T-helper 1 cell treated with Interleukin-12 subunit alpha and Interleukin-12 subunit beta and Interleukin-4 antibody, amounts not matched to agents 30 μg/mL and 1 μg/mL, for 36 hours (primary cell): ENCODE results near the gene MCM8.
A peak's percentile ranks its signal among the peaks of the same experiment; 100 is the strongest.

ENCODE experiments used
- H3K27ac Mint-ChIP-seq: one replicate; pipeline ENCODE4 v1.8.0; 2021; ENCODE audit warnings: mild to moderate bottlenecking, mixed read lengths
- H3K27me3 Mint-ChIP-seq: one replicate; pipeline ENCODE4 v1.8.0; 2021; ENCODE audit warnings: low read depth, mixed read lengths
- H3K36me3 Mint-ChIP-seq: one replicate; pipeline ENCODE4 v1.8.0; 2021; ENCODE audit warnings: low read depth, mixed read lengths
- H3K4me1 Mint-ChIP-seq: one replicate; pipeline ENCODE4 v1.8.0; 2021; ENCODE audit warnings: low read depth, mixed read lengths
- H3K4me3 Mint-ChIP-seq: one replicate; pipeline ENCODE4 v1.8.0; 2021; ENCODE audit warnings: mild to moderate bottlenecking, moderate library complexity, mixed read lengths
- H3K9me3 Mint-ChIP-seq: one replicate; pipeline ENCODE4 v1.8.0; 2021; ENCODE audit warnings: mixed read lengths

Gene MCM8

DNA sequence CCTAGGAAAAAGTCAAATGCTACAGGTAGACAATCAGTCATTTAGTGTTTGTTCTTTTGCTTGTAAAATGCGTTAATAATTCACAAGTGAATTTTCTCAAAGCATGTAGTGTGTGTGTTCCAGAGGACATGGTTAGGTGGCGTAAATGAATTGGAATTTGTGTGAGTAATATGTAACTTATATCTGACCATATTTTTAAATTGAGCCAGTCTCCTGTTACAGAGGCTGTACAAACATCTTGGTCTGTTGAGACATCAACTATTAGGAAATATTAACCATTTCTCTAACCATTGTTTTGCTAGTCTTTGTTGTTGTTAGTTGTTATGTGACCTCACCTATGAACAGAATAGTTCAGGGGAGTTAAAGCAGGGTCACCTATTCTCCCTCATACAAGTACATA, 22.7 kb downstream of the MCM8 start:
- Mint-ChIP-seq H3K4me3 (no peak overlapping the region), H3K36me3 (peaks cover 1% of the 10 kb centered on the region), H3K27me3 (no peaks in the 10 kb centered on the region), H3K27ac (no peak overlapping the region), H3K9me3 (no peaks in the 10 kb centered on the region), H3K4me1 (peaks cover 2% of the 10 kb centered on the region)

DNA sequence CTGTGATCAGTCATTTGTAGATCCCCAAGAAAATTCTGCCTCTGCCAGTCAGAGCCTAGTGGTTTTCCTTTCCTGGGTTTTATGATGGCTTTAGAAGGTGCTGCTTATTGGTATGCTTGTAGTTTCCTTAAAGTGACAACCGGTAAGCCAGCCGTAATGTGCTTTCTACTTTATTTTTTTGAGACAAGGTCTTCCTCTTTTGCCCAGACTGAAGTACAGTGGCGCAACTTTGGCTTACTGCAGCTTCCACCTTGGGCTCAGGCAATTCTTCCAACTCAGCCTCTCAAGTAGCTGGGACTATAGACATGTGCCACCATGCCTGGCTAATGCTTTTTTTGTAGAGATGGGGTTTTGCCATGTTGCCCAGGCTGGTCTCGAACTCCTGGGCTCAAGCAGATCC, 23.5 kb downstream of the MCM8 start:
- Mint-ChIP-seq H3K4me3 (no peak overlapping the region), H3K4me1 (peaks cover 2% of the 10 kb centered on the region), H3K9me3 (no peaks in the 10 kb centered on the region), H3K36me3 (peaks cover 1% of the 10 kb centered on the region), H3K27me3 (no peaks in the 10 kb centered on the region), H3K27ac (no peak overlapping the region)

DNA sequence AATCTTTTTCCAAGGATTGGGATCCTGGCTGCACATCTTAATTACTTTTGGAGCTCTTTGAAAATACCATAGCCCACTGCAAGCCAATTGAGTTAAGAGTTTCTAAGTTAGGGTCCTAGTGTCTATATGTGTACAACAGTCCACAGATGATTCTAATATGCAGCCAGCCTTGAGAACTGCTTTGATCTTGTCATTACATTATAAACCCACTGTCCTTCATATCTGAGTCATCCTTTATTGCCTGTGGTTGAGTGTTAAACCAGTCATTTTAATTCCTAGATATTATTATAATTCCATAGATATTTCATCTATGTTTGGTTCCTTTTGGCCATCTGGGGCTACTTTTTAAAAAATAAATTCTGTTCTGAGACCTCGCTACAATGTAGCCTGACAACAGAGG, 24.1 kb downstream of the MCM8 start:
- Mint-ChIP-seq H3K27me3 (no peaks in the 10 kb centered on the region), H3K36me3 (peaks cover 6% of the 10 kb centered on the region), H3K4me3 (no peak overlapping the region), H3K27ac (no peak overlapping the region), H3K9me3 (no peaks in the 10 kb centered on the region), H3K4me1 (peaks cover 2% of the 10 kb centered on the region)

DNA sequence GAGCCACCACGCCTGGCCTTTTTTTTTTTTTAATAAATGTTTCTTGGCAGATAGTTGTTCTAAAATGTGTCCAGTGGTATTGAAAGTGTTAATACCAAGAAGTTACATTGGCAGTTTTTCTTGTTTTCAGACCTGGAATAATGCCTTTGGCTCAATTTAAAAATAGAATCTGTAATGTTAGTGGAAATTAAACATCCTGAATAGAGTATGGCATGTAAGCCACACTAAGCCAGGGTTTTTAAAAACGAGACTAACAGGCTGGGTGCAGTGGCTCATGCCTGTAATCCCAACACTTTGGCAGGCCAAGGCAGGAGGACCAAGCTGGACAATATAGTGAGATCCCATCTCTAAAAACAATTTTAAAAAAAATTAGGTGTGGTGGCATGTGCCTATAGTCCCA, 25.3 kb downstream of the MCM8 start:
- Mint-ChIP-seq H3K4me1 (peaks cover 2% of the 10 kb centered on the region), H3K27ac (no peak overlapping the region), H3K4me3 (no peak overlapping the region), H3K27me3 (no peaks in the 10 kb centered on the region), H3K9me3 (no peaks in the 10 kb centered on the region), H3K36me3 (peaks cover 12% of the 10 kb centered on the region)

DNA sequence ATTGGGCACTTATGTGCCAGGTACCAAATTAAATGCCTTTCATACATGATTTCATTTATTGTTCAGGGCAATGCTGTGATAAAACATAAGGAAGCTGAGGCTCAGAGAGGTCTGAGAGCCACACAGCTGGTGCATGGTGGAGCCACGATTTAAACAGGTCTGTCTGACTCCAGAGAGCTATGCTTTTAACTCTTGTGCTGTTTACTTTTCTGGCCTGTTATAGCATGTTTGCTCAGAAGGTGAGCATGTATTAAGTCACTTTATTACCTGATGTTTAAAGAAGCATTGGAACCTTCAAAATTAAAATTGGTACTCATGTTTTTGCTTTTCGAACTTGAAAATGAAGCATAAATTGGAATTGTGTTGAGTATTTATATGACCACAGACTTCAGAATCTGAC, 26.8 kb downstream of the MCM8 start:
- H3K4me3 Mint-ChIP-seq: no peak overlapping the region
- H3K36me3 Mint-ChIP-seq: peaks cover 12% of the 10 kb centered on the region
- no peaks in the 10 kb centered on the region for H3K9me3 Mint-ChIP-seq
- no peaks in the 10 kb centered on the region for H3K27me3 Mint-ChIP-seq
- H3K27ac Mint-ChIP-seq: no peak overlapping the region
- peaks cover 2% of the 10 kb centered on the region for H3K4me1 Mint-ChIP-seq

DNA sequence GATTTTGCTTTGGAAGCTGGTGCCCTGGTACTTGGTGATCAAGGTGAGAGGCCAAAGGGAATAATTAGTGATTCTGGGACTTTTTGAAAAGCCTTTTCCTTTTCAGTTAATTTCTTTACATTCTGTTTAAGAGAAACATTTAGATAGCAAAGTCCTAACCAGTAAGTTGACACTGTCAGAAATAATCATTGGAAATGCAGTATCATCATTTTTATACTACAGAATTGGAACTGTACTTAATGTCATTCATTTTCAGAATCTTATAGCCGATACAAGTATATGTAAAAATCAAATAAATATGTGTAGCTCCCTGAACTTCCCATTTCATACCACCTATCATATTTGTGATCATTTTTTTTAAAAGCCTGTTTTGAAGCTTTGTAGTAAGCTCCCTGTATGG, 27.5 kb downstream of the MCM8 start:
- Mint-ChIP-seq H3K4me1 (peaks cover 2% of the 10 kb centered on the region), H3K9me3 (no peaks in the 10 kb centered on the region), H3K27me3 (no peaks in the 10 kb centered on the region), H3K36me3 (peaks cover 12% of the 10 kb centered on the region), H3K4me3 (no peak overlapping the region), H3K27ac (no peak overlapping the region)

DNA sequence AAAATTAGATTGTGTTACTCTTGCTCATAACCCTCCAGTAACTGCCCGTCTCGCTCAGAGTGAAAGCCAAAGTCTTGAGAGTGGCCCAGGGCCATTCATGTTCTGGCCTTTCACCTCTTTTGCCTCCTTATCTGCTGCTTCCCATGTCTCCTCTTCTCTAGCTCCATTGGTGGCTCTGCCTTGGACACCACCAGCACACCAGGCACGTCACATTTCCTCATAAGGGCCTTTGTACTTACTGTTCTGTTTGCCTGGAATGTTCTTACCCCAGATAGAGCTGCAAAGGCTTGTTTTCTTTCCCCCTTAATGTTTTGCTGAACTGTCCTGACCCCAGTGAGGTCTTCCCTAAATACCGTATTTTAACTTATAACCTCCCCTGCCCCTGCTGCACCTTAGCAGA, 29.3 kb downstream of the MCM8 start:
- Mint-ChIP-seq H3K9me3 (no peaks in the 10 kb centered on the region), H3K4me3 (no peak overlapping the region), H3K4me1 (peaks cover 2% of the 10 kb centered on the region), H3K36me3 (peaks cover 10% of the 10 kb centered on the region), H3K27ac (no peak overlapping the region), H3K27me3 (no peaks in the 10 kb centered on the region)

DNA sequence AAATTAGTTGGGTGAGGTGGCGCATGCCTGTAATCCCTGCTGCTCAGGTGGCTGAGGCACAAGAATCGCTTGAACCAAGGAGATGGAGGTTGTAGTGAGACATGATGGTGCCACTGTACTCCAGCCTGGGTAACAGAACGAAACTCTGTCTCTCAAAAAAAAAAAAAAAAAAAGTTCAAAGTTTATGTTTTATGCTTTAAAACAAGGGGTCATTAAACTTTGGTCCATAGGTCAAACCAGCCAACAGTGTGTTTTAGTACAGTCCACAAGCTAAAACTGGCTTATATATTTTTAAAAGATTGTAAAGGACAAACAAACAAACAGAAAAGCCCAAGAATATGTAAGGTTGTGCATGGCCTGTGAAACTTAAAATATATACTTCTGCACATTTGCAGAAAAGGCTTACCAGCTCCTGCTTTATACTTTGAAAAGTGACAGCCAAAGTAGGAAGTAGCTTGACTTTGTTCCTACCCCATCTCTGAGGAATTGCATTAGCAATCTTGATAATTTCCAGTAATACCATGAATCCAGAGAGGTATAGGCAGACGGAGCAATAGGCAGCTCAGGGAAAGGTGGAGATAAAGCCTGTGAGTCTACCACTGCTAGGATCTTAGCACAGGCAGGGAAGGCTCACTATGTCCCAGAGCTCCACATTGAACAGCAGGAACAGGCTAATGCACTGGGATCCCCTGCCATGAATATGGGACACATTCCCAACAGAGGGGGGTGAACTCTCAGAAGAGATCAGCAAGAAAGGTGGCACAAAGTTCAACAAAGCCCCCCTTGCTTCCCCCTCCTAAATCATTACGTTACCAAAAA, 30.5 kb downstream of the MCM8 start:
- Mint-ChIP-seq H3K9me3 (no peaks in the 10 kb centered on the region), H3K27me3 (no peaks in the 10 kb centered on the region), H3K4me1 (peaks cover 2% of the 10 kb centered on the region), H3K27ac (no peak overlapping the region), H3K4me3 (no peak overlapping the region), H3K36me3 (peaks cover 11% of the 10 kb centered on the region)

DNA sequence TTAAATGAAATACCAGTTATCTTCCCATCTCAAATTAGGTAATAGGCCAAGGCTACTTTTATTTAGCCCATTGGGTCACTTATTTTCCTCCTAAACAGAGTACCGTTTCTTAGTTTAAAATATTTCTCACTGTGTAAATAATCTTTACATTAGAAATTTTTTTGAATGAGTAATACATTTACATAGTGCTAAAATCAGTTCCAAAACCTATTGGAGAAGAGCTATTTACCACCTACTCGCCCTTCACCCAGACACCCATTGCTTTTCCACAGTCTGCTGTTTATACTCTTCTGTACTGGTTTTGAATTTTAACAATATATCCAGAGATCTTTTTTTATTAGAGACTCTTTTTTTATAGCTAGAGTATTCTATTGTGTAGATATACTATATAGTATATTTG, 36.9 kb downstream of the MCM8 start:
- peaks cover 9% of the 10 kb centered on the region for H3K36me3 Mint-ChIP-seq
- peaks cover 5% of the 10 kb centered on the region for H3K4me1 Mint-ChIP-seq
- no peak overlapping the region for H3K27ac Mint-ChIP-seq
- no peak overlapping the region for H3K4me3 Mint-ChIP-seq
- no peaks in the 10 kb centered on the region for H3K27me3 Mint-ChIP-seq
- no peaks in the 10 kb centered on the region for H3K9me3 Mint-ChIP-seq

DNA sequence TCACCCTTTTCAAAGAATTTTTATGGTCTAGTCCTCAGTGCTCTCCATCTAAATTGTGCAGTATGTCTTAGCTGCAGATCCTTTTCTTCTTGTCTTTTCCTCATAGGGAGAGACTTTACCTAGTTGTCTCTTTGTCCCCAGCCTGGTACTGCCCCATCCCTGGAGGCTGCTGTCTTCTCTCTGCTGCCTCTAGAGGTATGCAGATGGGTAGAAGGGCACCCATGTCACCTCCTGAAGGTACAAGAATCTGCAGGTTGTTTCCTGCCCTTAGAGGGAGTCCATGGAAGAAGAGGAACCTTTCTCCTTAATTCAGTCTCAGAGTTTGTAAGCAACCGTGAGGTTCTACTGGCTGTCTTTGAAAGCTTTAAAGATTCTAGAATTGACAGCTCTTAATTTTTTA, 39.1 kb downstream of the MCM8 start:
- Mint-ChIP-seq H3K27me3 (no peaks in the 10 kb centered on the region), H3K9me3 (no peaks in the 10 kb centered on the region), H3K27ac (no peak overlapping the region), H3K36me3 (peaks cover 9% of the 10 kb centered on the region), H3K4me1 (peaks cover 5% of the 10 kb centered on the region), H3K4me3 (no peak overlapping the region)

DNA sequence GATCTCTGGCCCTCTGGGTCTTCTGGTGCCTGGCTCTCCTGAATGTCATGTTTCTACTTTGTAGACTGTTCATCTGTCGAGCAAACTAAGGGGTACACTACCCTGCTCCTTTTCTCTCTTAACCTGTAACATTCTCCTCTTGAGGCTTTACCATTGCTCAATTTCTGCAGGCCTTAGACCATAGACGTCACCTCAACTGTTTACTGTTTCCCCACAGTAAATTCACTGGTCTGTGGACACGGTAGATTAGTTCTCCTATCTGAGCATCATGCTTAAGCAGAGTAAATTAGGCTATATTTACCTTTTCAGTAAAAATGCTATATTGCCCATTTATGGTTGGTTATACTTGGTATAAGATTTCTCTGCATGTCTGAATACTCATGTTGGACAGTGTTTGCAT, 40.5 kb downstream of the MCM8 start:
- peaks cover 8% of the 10 kb centered on the region for H3K36me3 Mint-ChIP-seq

DNA sequence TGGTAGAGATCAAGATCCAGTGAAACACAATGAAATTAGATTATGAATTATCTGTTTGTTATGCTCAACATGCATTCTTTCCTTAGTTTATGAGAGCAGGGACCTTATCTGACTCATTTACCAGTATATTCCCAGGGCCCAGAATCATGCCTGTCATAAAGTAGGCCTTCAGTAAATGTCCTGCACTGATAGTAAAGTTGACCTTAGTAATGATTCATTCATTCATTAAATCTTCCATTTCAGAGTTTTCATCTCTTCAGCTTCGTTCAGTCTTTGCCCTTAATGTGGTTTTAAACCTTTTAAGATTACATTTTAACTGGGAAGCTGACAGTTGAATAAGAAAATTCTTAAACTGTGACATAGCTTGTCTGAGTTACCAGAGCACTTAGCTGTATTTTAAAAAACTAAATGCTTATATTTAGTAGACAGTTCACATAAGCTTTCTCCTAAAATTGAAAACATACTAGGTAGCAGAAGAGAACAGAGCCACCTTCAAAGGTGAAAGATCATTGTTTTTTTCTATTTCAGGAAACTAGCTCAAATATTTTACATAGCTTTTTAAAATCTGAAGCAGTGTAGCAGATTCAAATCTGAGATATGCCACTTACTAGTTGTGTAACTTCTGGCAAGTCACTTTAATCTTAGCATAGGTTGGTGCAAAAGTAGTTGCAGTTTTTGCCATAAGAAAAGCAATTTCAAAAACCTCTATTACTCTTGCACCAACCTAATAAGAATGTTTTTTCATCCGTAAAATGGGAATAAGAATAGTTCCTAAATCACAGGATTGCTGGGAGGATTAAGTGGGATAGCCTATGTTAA, 41.4 kb downstream of the MCM8 start:
- H3K4me1 Mint-ChIP-seq: peaks cover 12% of the 10 kb centered on the region

More for the DNA sequence above, 40.5 kb downstream of the MCM8 start:
- Mint-ChIP-seq H3K4me1 (peaks cover 8% of the 10 kb centered on the region), H3K9me3 (no peaks in the 10 kb centered on the region), H3K27ac (no peak overlapping the region), H3K27me3 (no peaks in the 10 kb centered on the region), H3K4me3 (no peak overlapping the region)

DNA sequence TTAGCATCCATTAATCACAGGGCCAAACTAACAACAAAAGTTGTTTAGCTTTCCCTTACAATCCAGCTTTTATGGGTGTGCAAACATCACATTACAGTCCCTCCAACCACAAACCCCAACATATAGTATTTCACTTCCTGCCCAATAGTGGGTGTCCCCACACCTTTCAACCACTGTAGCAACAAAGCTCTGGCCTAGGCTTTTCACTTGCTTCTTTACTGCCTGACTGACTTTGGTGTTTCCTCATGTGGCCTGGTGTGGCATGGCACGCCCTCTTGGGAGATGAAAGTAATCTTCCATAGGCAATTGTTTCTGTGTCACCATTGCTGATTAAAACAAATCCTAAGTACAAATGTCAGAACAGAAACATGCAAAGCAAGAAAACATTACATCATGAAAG, 46.3 kb downstream of the MCM8 start:
- H3K27ac Mint-ChIP-seq: peak overlapping the region; percentile 62
- H3K27me3 Mint-ChIP-seq: no peaks in the 10 kb centered on the region
- H3K36me3 Mint-ChIP-seq: peaks cover 6% of the 10 kb centered on the region
- H3K4me1 Mint-ChIP-seq: peaks cover 16% of the 10 kb centered on the region
- H3K9me3 Mint-ChIP-seq: no peaks in the 10 kb centered on the region
- no peak overlapping the region for H3K4me3 Mint-ChIP-seq

More for the DNA sequence above, 41.4 kb downstream of the MCM8 start:
- no peaks in the 10 kb centered on the region for H3K27me3 Mint-ChIP-seq
- H3K36me3 Mint-ChIP-seq: peaks cover 9% of the 10 kb centered on the region
- no peak overlapping the region for H3K27ac Mint-ChIP-seq
- no peaks in the 10 kb centered on the region for H3K9me3 Mint-ChIP-seq
- no peak overlapping the region for H3K4me3 Mint-ChIP-seq

DNA sequence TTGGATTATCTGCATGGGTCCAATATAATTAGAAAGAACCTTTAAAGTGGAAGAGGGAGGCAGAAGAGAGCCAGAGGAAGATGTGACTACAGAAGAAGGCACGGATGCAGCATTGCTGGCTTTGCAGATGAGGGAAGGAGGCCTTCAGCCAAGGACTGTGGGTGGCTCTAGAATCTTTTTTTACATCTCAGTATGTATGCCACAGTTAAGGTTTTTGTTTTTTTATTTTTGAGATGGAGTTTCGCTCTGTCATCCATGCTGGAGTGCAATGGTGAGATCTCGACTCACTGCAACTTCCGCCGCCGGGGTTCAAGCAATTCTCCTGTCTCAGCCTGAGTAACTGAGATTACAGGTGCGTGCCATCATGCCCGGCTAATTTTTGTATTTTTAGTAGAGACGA, 49.3 kb downstream of the MCM8 start:
- H3K4me1 Mint-ChIP-seq: peaks cover 22% of the 10 kb centered on the region
- no peak overlapping the region for H3K4me3 Mint-ChIP-seq
- no peaks in the 10 kb centered on the region for H3K9me3 Mint-ChIP-seq
- no peaks in the 10 kb centered on the region for H3K27me3 Mint-ChIP-seq
- H3K27ac Mint-ChIP-seq: no peak overlapping the region
- H3K36me3 Mint-ChIP-seq: peaks cover 7% of the 10 kb centered on the region

DNA sequence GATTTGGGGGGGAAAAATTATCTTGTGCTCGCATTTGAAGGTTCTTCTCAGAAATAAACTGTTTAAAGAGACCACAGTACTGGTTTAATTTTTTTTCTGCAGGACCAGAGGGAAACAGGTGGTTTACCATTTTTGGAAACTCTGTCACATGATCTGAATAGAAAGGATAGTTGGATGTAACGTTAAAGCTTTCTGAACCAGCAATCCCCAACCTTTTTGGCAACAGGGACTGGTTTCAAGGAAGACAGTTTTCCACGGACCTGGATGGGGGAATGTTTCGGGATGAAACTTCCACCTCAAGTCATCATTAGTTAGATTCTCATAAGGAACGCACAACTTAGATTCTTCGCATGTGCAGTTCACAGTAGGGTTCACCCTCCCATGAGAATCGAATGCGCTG, 50.4 kb downstream of the MCM8 start:
- peaks cover 7% of the 10 kb centered on the region for H3K36me3 Mint-ChIP-seq

More for the DNA sequence above, 50.4 kb downstream of the MCM8 start:
- Mint-ChIP-seq H3K27ac (no peak overlapping the region), H3K9me3 (no peaks in the 10 kb centered on the region), H3K27me3 (no peaks in the 10 kb centered on the region), H3K4me3 (no peak overlapping the region), H3K4me1 (peaks cover 18% of the 10 kb centered on the region)
